ENCODE measurements around the gene GORASP1. TPM values are rescaled to one million over a fixed set of nuclear protein-coding genes. Genes with fewer than 3 reads are reported as not detected.
A peak's percentile ranks its signal among the peaks of the same experiment; 100 is the strongest.

Gene GORASP1
- total and polyA plus RNA-seq, 5 experiments from 2014 or later = 10.2 to 41.2 (median 13.8) TPM

DNA sequence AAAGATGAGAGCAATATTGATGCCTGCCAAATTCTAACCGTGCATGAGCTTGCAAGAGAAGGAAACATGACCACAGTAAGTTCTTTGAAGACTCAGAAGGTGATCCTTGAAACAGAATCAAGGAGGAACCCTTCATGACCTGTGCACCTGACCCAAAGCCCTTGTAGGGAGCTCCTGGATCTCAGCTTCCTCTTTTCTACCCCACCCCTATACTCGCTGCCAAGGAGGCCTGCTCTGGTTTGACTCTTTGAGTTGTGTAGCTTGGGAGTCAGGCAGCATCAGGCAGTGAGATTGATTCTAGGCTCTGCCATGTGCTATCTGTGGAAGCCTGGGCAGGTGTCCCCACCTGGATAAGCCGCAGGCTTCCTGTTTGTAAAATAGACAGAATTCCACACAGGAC lies 10.7 kb upstream of the GORASP1 start:
- H3K4me3 Mint-ChIP-seq = peak overlapping the region in 1 of 10 donors; percentile 50

DNA sequence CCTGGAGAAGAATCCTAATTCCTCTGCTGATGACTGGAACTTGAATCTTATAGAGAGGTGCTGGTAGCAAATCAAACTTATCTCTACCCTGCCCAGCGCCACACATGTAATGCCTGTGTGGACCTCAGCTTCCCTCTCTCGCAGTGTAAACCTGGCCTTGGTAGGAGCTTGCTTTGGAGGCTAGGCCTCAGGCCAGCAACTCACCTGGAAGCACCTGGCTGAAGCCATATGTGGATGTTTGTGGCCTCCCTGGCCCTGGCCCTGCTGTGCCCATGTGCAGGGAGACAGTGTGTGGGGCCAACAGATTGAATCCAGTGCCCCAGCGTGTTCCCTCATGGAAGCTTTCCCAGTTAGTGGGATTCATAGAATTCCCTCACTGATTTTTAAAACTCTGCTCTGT lies 8.4 kb upstream of the GORASP1 start:
- H3K4me3 Mint-ChIP-seq = no peak overlapping the region
- no peaks in the 10 kb centered on the region for H3K27me3 Mint-ChIP-seq
- POLR2A ChIA-PET = no interaction called here
- DNase-seq (no peak), ATAC-seq (no peak)
- H3K4me1 Mint-ChIP-seq = peaks cover 0 to 1% (median under 1%) of the 10 kb centered on the region in 4 donors
- H3K27ac Mint-ChIP-seq = peak overlapping the region in 1 of 10 donors; percentile 68
- H3K36me3 Mint-ChIP-seq = no peaks in the 10 kb centered on the region
- no peaks in the 10 kb centered on the region for H3K9me3 Mint-ChIP-seq

More for the DNA sequence above, 10.7 kb upstream of the GORASP1 start:
- Mint-ChIP-seq H3K27ac (no peak overlapping the region), H3K27me3 (no peaks in the 10 kb centered on the region), H3K9me3 (no peaks in the 10 kb centered on the region), H3K4me1 (peaks cover 0 to 15% (median under 1%) of the 10 kb centered on the region in 4 donors), H3K36me3 (no peaks in the 10 kb centered on the region)
- no peak for DNase-seq
- POLR2A ChIA-PET = no interaction called here
- ATAC-seq = no peak

DNA sequence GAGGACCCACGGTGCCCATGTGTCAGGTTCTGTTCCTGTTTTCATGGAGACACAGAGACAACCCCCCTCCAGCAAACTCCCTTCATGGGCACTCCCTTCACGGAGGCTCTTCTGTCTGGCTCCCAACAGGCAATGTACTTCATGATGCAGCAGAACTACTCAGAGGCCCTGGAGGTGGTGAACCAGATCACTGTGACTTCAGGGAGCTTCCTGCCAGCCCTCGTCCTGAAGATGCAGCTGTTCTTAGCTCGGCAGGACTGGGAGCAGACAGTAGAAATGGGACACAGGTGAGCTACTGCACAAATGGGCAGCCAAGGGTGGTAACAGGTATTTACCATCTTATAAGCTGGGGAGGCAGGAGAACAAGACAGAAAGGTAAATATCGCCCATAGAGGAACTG lies 7.0 kb upstream of the GORASP1 start:
- ATAC-seq (no peak), DNase-seq (no peak)
- Mint-ChIP-seq H3K27ac (peak overlapping the region in 1 of 10 donors; percentile 14), H3K27me3 (no peaks in the 10 kb centered on the region), H3K9me3 (no peaks in the 10 kb centered on the region), H3K36me3 (no peaks in the 10 kb centered on the region), H3K4me1 (peaks cover under 1 to 2% (median 1%) of the 10 kb centered on the region in 4 donors), H3K4me3 (no peak overlapping the region)
- POLR2A ChIA-PET = no interaction called here

DNA sequence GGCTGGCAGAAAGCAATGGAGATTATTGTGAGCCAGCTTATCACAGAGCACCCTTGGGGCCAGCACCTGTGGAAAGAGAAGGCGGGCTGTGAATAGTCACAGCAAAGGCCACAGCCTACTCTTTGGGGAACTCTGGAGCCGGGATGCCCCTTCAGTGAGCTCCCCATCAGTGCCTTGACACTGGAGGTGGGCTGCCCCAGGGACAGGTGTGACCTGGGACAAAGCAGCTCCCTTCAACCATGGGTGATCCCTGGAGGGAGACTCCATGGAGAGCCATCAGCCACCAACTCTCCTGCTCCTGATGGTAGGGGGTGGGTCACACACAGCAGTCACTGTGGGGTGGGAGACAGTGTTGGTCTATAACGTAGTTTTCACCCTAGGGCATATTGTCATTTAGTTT lies 5.9 kb upstream of the GORASP1 start:
- Mint-ChIP-seq H3K36me3 (no peaks in the 10 kb centered on the region), H3K27me3 (no peaks in the 10 kb centered on the region), H3K27ac (no peak overlapping the region), H3K9me3 (no peaks in the 10 kb centered on the region), H3K4me3 (no peak overlapping the region), H3K4me1 (peaks cover 13% of the 10 kb centered on the region in 4 donors)
- DNase-seq (no peak), ATAC-seq (no peak)
- POLR2A ChIA-PET = no interaction called here

DNA sequence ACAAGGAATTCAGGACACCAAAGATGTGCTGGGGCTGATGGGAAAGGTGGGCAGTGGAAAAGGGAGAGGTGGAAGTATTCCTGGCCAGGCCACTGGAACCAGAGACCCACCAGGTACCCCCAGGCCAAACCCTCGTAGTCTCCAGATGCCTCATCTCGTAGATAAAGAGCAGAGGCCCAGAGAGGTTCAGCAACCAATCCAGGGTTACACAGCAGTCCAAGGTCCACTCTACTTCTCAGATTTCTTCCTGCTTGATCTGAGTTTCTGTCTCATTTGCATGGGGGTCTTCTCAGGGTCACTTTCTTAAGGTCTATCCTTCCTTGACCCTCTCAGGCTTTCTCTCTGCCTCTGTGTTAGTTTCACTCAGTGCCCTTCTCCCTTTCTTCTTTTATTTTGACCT lies 5.1 kb upstream of the GORASP1 start:
- Mint-ChIP-seq H3K4me1 (peaks cover 20 to 21% (median 20%) of the 10 kb centered on the region in 4 donors), H3K4me3 (no peak overlapping the region), H3K9me3 (no peaks in the 10 kb centered on the region), H3K27ac (peak overlapping the region in 1 of 10 donors; percentile 25), H3K27me3 (no peaks in the 10 kb centered on the region), H3K36me3 (no peaks in the 10 kb centered on the region)
- DNase-seq (no peak), ATAC-seq (no peak)
- POLR2A ChIA-PET = no interaction called here

DNA sequence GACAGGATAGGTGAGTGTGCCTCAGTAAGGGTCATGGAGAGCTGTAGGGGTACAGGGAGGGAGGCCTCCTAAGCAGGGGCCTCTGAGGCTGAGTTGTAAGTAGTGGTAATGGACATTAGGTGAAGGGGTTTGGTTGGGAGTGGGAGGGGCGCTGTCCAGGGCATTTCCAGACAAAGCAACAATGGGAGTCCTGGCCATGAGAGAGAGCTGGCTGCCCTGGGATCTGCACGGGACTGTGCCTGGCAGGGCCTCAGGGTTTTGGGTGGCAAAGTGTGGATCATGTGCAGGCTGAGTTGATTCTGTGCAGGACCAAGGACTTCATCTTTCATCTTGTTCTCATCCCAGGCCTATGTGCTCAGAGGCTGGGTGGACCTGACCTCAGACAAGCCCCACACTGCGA lies 4.7 kb upstream of the GORASP1 start:
- H3K4me1 Mint-ChIP-seq = peaks cover 20 to 21% (median 20%) of the 10 kb centered on the region in 4 donors
- DNase-seq (no peak), ATAC-seq (no peak)
- no peak overlapping the region for H3K4me3 Mint-ChIP-seq
- no peaks in the 10 kb centered on the region for H3K9me3 Mint-ChIP-seq
- H3K36me3 Mint-ChIP-seq = no peaks in the 10 kb centered on the region
- no peaks in the 10 kb centered on the region for H3K27me3 Mint-ChIP-seq
- POLR2A ChIA-PET = no interaction called here
- H3K27ac Mint-ChIP-seq = no peak overlapping the region

DNA sequence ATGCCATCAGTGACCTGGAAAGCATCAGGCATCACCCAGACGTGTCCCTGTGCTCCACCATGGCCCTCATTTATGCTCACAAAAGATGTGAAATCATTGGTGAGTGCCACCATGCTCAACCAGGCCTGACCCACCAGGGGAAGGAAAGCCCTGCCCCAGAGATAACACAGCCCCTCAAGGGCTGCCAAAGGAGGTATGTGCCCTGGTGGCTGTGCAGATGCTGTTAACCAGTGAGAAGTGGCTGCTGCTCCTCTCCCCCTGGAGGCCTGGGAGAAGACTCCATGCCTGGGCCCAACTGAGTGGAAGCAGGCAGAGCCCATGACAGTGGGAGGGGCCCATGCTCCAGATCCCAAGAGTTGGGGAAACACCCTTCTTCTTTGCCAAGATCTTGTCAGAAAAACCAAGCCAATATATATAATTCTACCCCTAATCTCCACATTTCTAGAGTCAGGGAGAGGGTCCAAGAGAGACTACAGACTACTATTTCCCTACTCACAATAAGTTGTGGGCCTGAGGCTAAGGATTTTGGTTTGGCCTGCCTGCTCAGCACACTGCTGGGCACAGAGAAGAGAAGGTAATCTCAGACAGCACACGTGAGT lies 2.7 kb upstream of the GORASP1 start:
- Mint-ChIP-seq H3K36me3 (no peaks in the 10 kb centered on the region), H3K27me3 (no peaks in the 10 kb centered on the region), H3K27ac (peak overlapping the region in 2 of 10 donors; percentile 69 to 87), H3K4me3 (no peak overlapping the region), H3K9me3 (no peaks in the 10 kb centered on the region), H3K4me1 (peaks cover 35 to 39% (median 39%) of the 10 kb centered on the region in 4 donors)
- POLR2A ChIA-PET = no interaction called here
- DNase-seq = no peak
- no peak for ATAC-seq

DNA sequence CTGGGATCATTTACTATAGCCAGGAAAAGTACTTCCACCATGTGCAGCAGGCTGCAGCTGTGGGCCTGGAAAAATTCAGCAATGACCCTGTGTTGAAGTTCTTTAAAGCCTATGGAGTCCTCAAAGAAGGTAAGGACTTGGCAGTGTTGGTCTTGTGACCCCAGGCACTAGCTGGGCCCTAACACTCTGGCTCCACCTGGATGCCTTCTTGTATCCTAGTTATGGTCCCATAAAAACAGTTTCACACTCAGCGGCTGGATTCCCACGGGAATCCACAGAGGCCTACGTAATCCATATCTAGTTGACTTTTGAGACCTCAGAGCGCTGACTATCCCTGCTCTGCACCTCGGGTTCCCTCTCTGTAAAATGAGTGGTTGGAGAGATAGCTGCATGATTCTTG lies 1.7 kb upstream of the GORASP1 start:
- ATAC-seq (no peak), DNase-seq (no peak)
- Mint-ChIP-seq H3K27ac (peak overlapping the region in 5 of 10 donors; percentile 54 to 95 (median 87)), H3K36me3 (no peaks in the 10 kb centered on the region), H3K9me3 (no peaks in the 10 kb centered on the region), H3K27me3 (no peaks in the 10 kb centered on the region), H3K4me1 (peaks cover 37 to 47% (median 44%) of the 10 kb centered on the region in 4 donors), H3K4me3 (peak overlapping the region in 4 of 10 donors; percentile 9 to 97 (median 88))
- POLR2A ChIA-PET = interaction anchor here (0.8 to 1.6 kb wide), 5 partner anchors 34 to 69 kb away, joined by 3 to 5 read pairs (median 4); no protein-coding TSS in a partner anchor

DNA sequence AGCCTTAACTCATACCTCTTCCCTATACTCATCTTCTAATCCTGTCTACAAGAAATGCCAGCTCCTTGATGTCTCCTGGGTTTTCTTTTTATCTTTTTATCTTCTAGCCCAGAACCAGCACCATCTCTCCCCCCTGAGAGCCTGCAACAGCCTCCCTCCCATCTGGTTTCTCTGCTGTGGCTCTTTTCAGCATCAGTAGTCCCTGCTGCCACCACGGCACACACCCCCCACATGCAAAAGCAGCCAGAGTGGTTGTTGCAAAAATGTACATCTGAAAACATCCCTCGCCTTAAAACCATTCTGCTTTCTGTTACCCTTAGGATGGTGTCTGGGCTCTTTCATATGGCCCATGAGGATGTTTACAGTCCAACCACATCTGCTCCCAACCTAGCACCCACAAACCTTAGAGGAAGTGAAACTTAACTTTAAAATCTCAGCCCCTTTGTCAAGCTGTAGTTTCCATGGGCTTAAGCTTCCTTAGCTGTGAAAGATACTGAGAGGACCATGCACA lies 828 bp upstream of the GORASP1 start:
- DNase-seq = peak in 6 of 10 donors; percentile 16 to 63 (median 48)
- Mint-ChIP-seq H3K4me1 (peaks cover 41 to 52% (median 50%) of the 10 kb centered on the region in 4 donors), H3K9me3 (no peaks in the 10 kb centered on the region), H3K36me3 (no peaks in the 10 kb centered on the region), H3K4me3 (peak overlapping the region; percentile 87 to 97 (median 92)), H3K27ac (peak overlapping the region; percentile 71 to 95 (median 90)), H3K27me3 (no peaks in the 10 kb centered on the region)
- ATAC-seq = peak; percentile 36 to 66
- POLR2A ChIA-PET = interaction anchor here (0.8 to 1.6 kb wide), 7 partner anchors 11 to 70 kb away, joined by 3 to 6 read pairs (median 4); no protein-coding TSS in a partner anchor

DNA sequence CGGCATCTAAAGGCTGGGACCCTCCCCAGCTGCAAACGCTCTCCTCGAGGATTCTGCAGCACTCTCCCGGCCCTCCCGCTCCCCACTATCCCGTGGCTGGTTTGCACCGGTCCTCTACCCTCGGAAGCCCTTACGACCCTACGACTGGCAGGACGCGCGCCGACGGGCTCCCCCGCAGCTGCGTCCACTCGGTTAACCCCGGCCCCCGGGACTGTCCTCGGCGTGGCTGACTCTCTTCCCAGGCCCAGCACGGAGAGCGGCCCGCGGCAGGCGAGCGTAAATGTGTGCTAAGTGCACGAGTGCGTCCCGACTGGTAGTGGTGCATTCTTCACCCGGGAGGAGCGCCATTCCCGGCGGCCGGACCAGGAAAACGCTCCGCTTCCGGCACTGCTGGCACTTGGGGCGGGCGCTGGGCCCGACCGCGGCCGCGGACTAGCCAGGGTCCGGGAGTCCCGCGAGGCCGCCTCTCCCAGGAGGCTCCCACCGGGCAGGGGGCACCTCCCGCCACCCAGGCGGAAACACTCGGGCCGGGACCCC lies 508 bp downstream of the GORASP1 start:
- Mint-ChIP-seq H3K27me3 (no peaks in the 10 kb centered on the region), H3K4me1 (peaks cover 48 to 64% (median 59%) of the 10 kb centered on the region in 4 donors), H3K9me3 (no peaks in the 10 kb centered on the region), H3K4me3 (peak overlapping the region; percentile 81 to 92 (median 86)), H3K36me3 (no peaks in the 10 kb centered on the region), H3K27ac (peak overlapping the region; percentile 76 to 94 (median 88))
- peak; percentile 11 to 29 for ATAC-seq
- DNase-seq = peak in 4 of 10 donors; percentile 18 to 27 (median 24)
- POLR2A ChIA-PET = interaction anchor here (1.2 to 1.5 kb wide), 4 partner anchors 21 to 300 kb away, joined by 3 to 6 read pairs (median 4); partner anchors contain the start of gene RPSA

DNA sequence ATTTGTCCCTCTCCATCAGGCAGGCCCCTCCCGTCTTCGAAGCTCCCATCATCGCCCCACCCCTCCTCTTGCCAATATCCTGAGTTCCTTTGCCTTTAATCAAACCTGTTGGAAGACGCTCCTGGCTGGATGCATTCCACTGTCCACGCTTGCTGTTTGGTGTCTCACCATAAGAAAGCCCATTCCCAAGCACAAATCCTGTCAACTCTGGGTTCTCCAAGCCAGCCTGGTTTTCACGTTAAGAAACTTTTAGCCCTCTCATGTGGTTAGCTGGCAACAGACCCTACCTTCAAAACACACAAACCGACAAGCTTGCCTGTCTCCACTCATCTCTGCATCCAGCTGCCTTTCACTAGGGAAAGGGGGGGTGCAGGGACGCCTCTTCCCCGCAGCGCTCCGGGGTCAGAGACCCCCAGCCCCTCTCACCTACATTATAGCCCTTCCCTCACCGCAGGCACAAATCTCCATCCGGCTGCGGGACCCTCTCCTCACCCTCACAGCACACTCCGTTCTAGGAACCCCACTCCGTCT lies 1.1 kb downstream of the GORASP1 start:
- H3K27me3 Mint-ChIP-seq = no peaks in the 10 kb centered on the region
- POLR2A ChIA-PET = interaction anchor here (0.9 to 1.5 kb wide), 4 partner anchors 21 to 301 kb away, joined by 3 to 5 read pairs (median 4); partner anchors contain the start of gene RPSA
- no peaks in the 10 kb centered on the region for H3K9me3 Mint-ChIP-seq
- ATAC-seq (no peak), DNase-seq (no peak)
- H3K4me1 Mint-ChIP-seq = peaks cover 48 to 68% (median 62%) of the 10 kb centered on the region in 4 donors
- H3K27ac Mint-ChIP-seq = peak overlapping the region; percentile 76 to 94 (median 88)
- H3K36me3 Mint-ChIP-seq = no peaks in the 10 kb centered on the region
- peak overlapping the region; percentile 81 to 92 (median 86) for H3K4me3 Mint-ChIP-seq

DNA sequence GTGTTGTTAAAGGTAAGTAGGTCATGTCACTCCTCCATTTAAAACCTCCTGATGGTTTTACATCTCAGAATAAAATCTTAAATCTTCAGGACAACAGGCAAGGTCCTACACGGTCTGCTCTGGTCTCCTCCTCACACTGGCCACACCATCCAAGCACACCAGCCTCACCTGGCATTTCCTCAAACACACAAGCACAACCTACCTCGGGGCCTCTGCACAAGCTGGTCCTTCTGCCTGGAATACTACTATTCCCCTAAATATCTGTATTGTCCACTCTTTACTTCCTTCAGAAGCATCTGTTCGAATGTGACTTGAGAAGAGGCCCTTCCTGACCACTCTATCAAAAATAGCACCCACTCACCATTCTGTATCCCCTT lies 1.8 kb downstream of the GORASP1 start:
- POLR2A ChIA-PET = interaction anchor here (0.5 to 1.2 kb wide), 3 partner anchors 22 to 72 kb away, joined by 3 to 4 read pairs (median 3); no protein-coding TSS in a partner anchor
- Mint-ChIP-seq H3K27me3 (no peaks in the 10 kb centered on the region), H3K4me1 (peaks cover 51 to 72% (median 65%) of the 10 kb centered on the region in 4 donors), H3K4me3 (peak overlapping the region; percentile 81 to 92 (median 86)), H3K36me3 (no peaks in the 10 kb centered on the region), H3K9me3 (no peaks in the 10 kb centered on the region), H3K27ac (peak overlapping the region; percentile 28 to 94 (median 88))
- no peak for DNase-seq
- ATAC-seq = no peak

All from naive thymus-derived CD8-positive, alpha-beta T cell (primary cell).